CD4-positive, alpha-beta memory T cell (primary cell): Measurements from ENCODE around the gene KLRB1. TPM values are rescaled to one million over a fixed set of nuclear protein-coding genes. Genes with fewer than 3 reads are reported as not detected.

ENCODE experiments used
- CTCF ChIA-PET: fragments of 350-600 bp; sonication (Branson Sonifier 250); formaldehyde crosslinking; loops from one replicate; lab custom pipeline; 2021; ENCODE audit warnings: inconsistent platforms; ENCODE audit not compliant: partially characterized antibody; lab: Charles Lee
- POLR2A ChIA-PET: fragments of 350-600 bp; sonication (Branson Sonifier 250); formaldehyde crosslinking; loops from one replicate; lab custom pipeline; 2021; ENCODE audit not compliant: partially characterized antibody; lab: Charles Lee
- DNase-seq, 5 donors: peaks; one replicate each; pipeline versions ENCODE4 v3.0.0 to v3.0.0-alpha.2; 2020 to 2022; ENCODE audit warnings: mixed read lengths in 1 of 5
- H3K27ac ChIP-seq: one replicate; pipeline ENCODE4 v1.7.0; 2013; ENCODE audit warnings: low read depth, low read length
- H3K27me3 ChIP-seq: 2 replicates; pipeline ENCODE4 v1.7.0; 2013; ENCODE audit warnings: mild to moderate bottlenecking, low read length, moderate library complexity; ENCODE audit not compliant: insufficient read depth
- H3K36me3 ChIP-seq: 2 replicates; pipeline ENCODE4 v1.7.0; 2013; ENCODE audit warnings: mild to moderate bottlenecking, low read length, moderate library complexity; ENCODE audit not compliant: insufficient read depth
- H3K4me1 ChIP-seq: 2 replicates; pipeline ENCODE4 v1.7.0; 2013; ENCODE audit warnings: mild to moderate bottlenecking, low read length, moderate library complexity; ENCODE audit not compliant: insufficient read depth
- H3K4me3 ChIP-seq, 2 donors: one replicate each; pipeline ENCODE4 v1.7.0; 2013; ENCODE audit warnings: low read length in 2 of 2, mild to moderate bottlenecking in 1 of 2
- H3K9me3 ChIP-seq, 2 donors: one replicate each; pipeline ENCODE4 v1.7.0; 2013; ENCODE audit warnings: low read length in 2 of 2, control low read depth in 1 of 2; ENCODE audit not compliant: control insufficient read depth in 1 of 2
- H3K27ac Mint-ChIP-seq, 7 donors: one replicate each; pipeline ENCODE4 v1.8.0; 2020 to 2021; ENCODE audit warnings: mixed read lengths in 7 of 7, mild to moderate bottlenecking in 6 of 7, inconsistent platforms in 3 of 7, moderate library complexity in 3 of 7
- H3K27me3 Mint-ChIP-seq, 2 donors: one replicate each; pipeline ENCODE4 v1.8.0; 2020 to 2021; ENCODE audit warnings: mixed read lengths in 2 of 2
- H3K36me3 Mint-ChIP-seq, 2 donors: one replicate each; pipeline ENCODE4 v1.8.0; 2020 to 2021; ENCODE audit warnings: mixed read lengths in 2 of 2, inconsistent platforms in 1 of 2, mild to moderate bottlenecking in 1 of 2
- H3K4me1 Mint-ChIP-seq, 4 donors: one replicate each; pipeline ENCODE4 v1.8.0; 2020 to 2021; ENCODE audit warnings: mixed read lengths in 4 of 4, mild to moderate bottlenecking in 1 of 4
- H3K4me3 Mint-ChIP-seq, 8 donors: one replicate each; pipeline ENCODE4 v1.8.0; 2020 to 2021; ENCODE audit warnings: mixed read lengths in 8 of 8, mild to moderate bottlenecking in 7 of 8, moderate library complexity in 6 of 8, inconsistent platforms in 3 of 8
- H3K9me3 Mint-ChIP-seq, 8 donors: one replicate each; pipeline ENCODE4 v1.8.0; 2020 to 2021; ENCODE audit warnings: mixed read lengths in 8 of 8, mild to moderate bottlenecking in 5 of 8, inconsistent platforms in 3 of 8, moderate library complexity in 1 of 8
- intact Hi-C: fragments of 100-400 bp; cut with micrococcal nuclease; formaldehyde crosslinking; loops from one replicate; pipeline ENCODE4 v1.15.1; 2023
- polyA plus RNA-seq, 2 donors: library from polyadenylated mRNA; unstranded; fragments of 300-500 nt; fragmentation: Illumina TruSeq; gene quantifications; one replicate each; pipeline ENCODE4 v1.2.3, GENCODE V29; 2021
- total RNA-seq, 2 experiments: library from RNA; stranded (reverse); gene quantifications; one replicate each; pipeline ENCODE4 v1.2.3, GENCODE V29; 2021

Gene KLRB1
- total and polyA plus RNA-seq, 4 experiments from 2014 or later: 62.2 to 196 (median 98.0) TPM

DNA sequence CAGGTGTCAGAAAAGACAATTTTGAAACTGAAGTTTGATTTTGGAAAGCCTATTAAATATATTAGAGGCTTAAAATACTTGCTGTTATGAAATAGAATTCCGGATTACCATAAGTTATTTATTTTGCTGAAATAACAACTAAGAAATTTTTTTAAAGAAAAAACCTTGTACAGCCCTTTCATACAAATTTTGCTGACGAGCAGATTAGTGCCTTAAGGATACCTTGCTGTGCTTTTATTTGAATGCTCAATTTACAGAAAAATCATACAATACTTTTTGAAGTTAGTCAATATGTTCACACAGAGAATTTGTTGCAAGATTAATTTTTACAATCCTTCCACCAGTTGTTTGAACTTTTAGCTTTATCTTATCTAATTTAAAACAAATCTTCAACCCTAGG is 32.3 kb upstream of the KLRB1 start:
- Histone ChIP-seq H3K4me1 (peaks cover 58% of the 10 kb centered on the region), H3K9me3 (no peaks in the 10 kb centered on the region), H3K27me3 (no peaks in the 10 kb centered on the region), H3K27ac (no peak overlapping the region), H3K36me3 (no peaks in the 10 kb centered on the region), H3K4me3 (no peak overlapping the region)
- intact Hi-C loops: no loop called here
- POLR2A ChIA-PET: interaction anchor here (0.9 to 10.3 kb wide), 4 partner anchors 9 to 68 kb away, joined by 3 to 120 read pairs (median 51); partner anchors contain the start of gene CLEC2D
- no peak overlapping the region for H3K27ac Mint-ChIP-seq
- H3K4me3 Mint-ChIP-seq: no peak overlapping the region
- peaks cover 3 to 9% of the 10 kb centered on the region in 2 donors for H3K36me3 Mint-ChIP-seq
- no peak for DNase-seq
- CTCF ChIA-PET: interaction anchor here (2.4 to 12.5 kb wide), 2 partner anchors 68 to 103 kb away, joined by 8 to 234 read pairs; no protein-coding TSS in a partner anchor
- peaks cover 48 to 70% (median 58%) of the 10 kb centered on the region in 4 donors for H3K4me1 Mint-ChIP-seq
- no peaks in the 10 kb centered on the region for H3K27me3 Mint-ChIP-seq
- peaks cover 0 to 14% (median 3%) of the 10 kb centered on the region in 8 donors for H3K9me3 Mint-ChIP-seq

DNA sequence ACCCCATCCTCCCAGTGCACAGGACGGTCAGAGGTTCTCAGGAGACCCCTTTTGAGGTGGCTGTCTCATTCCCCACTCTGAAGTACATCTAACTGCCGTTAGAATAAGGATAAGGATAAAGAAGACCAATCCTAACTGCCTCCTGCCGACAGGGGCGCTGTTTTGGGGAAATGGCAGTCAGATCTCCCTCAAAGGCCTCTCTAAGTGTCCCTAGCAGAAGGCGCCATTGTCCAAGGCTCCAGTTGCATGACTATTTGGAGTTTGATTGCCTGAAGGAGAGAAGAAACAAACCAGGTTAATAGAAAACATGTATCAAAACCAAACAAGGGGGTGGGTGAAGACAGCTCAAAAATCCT is 29.1 kb upstream of the KLRB1 start:
- no peaks in the 10 kb centered on the region for H3K27me3 ChIP-seq
- H3K27ac ChIP-seq: no peak overlapping the region
- ChIA-PET CTCF (interaction anchor here (0.9 to 12.5 kb wide), 5 partner anchors 29 to 162 kb away, joined by 3 to 234 read pairs (median 39); no protein-coding TSS in a partner anchor), POLR2A (interaction anchor here (1.4 to 10.3 kb wide), 6 partner anchors 12 to 105 kb away, joined by 3 to 120 read pairs (median 24); partner anchors contain the start of gene CLEC2D)
- Mint-ChIP-seq H3K27ac (peak overlapping the region in 5 of 7 donors; percentile 4 to 76 (median 31)), H3K9me3 (peaks cover 0 to 3% (median 2%) of the 10 kb centered on the region in 8 donors), H3K36me3 (peaks cover 6% of the 10 kb centered on the region in 2 donors), H3K4me1 (peaks cover 47 to 77% (median 63%) of the 10 kb centered on the region in 4 donors), H3K27me3 (no peaks in the 10 kb centered on the region), H3K4me3 (no peak overlapping the region)
- peaks cover 71% of the 10 kb centered on the region for H3K4me1 ChIP-seq
- H3K9me3 ChIP-seq: no peaks in the 10 kb centered on the region
- intact Hi-C loops: no loop called here
- no peaks in the 10 kb centered on the region for H3K36me3 ChIP-seq
- no peak overlapping the region for H3K4me3 ChIP-seq
- no peak for DNase-seq

DNA sequence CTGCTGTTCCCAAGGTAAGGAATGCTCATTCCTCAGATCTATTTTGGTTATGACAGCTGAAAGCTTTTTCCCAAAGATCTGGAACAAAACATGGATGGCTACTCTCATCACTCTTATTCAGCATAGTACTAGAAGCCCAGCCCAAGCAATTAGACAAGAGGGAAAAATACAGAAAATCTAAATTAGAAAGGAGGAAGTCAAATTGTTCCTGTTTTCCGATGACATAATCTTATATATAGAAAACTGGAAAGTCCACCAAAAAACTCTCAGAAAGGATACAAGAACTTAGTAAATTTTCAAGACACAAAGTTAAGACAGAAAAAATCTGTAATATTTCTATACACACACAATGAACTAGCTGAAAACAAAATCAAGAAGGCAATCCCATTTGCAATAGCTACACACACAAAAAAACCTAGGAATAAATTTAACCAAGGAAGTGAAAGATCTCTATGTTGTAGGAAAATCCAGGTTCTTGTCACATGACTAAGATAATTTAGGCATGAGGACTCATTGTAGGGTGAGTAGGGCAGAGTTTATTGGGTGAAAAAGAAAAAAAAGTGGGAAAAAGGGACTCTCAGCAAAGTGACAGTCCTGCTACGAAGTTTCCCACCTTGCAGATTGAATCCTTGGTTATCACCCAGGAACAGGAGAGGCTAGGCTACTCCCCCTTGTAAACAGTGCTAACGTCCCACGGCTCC is 28.6 kb upstream of the KLRB1 start:
- Histone ChIP-seq H3K4me3 (no peak overlapping the region), H3K27me3 (no peaks in the 10 kb centered on the region), H3K36me3 (no peaks in the 10 kb centered on the region), H3K9me3 (no peaks in the 10 kb centered on the region), H3K27ac (no peak overlapping the region), H3K4me1 (peaks cover 71% of the 10 kb centered on the region)
- intact Hi-C loops: no loop called here
- Mint-ChIP-seq H3K27ac (peak overlapping the region; percentile 66 to 94 (median 88)), H3K4me3 (peak overlapping the region in 3 of 8 donors; percentile 0 to 45 (median 2)), H3K36me3 (peaks cover 6% of the 10 kb centered on the region in 2 donors), H3K9me3 (peaks cover 0 to 4% (median under 1%) of the 10 kb centered on the region in 8 donors), H3K27me3 (no peaks in the 10 kb centered on the region), H3K4me1 (peaks cover 48 to 78% (median 67%) of the 10 kb centered on the region in 4 donors)
- DNase-seq: no peak
- ChIA-PET POLR2A (interaction anchor here (1.0 to 10.3 kb wide), 10 partner anchors 13 to 106 kb away, joined by 3 to 120 read pairs (median 6); no protein-coding TSS in a partner anchor), CTCF (interaction anchor here (0.9 to 12.5 kb wide), 10 partner anchors 11 to 307 kb away, joined by 3 to 234 read pairs (median 15); no protein-coding TSS in a partner anchor)

DNA sequence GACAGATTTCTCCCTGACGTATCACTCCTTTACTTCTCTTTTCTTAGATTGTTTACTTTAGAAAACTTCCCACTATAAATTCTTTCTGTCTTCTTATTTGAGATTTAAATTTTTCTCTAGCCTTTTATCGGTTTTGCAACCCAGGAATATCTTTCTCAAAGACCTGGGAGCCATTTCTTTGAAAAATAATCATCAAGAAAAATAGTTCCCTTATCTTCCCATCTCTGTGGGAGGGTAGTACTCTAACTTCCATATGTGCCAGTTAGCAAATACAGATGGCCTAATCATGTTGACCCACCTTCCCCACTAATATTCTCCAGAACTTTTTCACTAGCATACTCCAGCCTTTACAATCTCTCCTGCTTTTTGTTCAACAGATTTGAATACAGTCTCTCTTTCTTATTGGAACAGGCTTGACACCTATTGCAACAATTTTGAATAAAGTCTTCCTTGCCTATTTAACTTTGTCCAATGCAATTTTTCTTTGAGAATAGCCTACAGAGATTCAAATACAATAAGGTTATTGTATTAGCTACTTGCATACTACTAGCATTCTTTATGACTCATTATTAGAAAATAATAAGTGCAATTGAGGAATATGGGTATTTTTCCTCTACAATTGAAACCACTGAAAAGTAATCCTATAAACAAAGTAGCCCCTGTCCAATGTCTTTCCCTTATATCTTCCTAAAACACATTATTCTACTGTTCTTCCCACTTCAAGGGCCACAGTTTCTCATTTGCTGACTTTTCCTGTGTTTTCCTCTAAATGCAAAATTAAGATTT is 27.4 kb upstream of the KLRB1 start:
- H3K36me3 Mint-ChIP-seq: peaks cover 4 to 11% of the 10 kb centered on the region in 2 donors
- no peak overlapping the region for H3K4me3 ChIP-seq

DNA sequence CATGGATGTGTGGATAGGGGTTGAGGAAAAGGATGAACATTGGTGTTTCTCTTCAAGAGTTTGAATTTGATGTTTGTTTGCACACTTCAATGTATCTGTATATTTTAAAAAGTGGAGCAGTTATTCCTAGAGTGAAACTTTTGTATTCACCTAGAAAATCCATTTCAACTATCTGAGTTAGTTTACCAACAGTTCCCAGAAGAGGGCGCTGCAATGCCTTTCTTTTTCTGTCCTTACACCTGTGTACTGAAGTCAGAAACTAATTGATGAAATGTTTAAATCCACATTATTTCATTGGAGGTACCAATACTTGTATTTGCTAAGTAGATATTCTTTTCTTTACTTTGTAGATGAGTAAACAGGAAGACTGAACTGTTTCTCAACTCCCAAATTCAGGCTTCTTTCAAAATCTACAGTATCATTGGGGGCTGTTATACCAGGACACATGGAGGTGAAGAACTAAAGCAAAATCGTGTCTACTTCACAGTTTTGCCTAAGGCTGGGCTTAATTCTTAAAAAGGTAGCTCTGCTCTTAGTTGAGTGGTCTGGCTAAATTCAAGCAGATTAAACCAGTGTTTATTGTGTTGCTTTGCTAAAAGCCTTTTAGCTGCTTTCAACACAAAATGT is 26.6 kb upstream of the KLRB1 start:
- POLR2A ChIA-PET: interaction anchor here (0.8 to 10.3 kb wide), 13 partner anchors 15 to 163 kb away, joined by 3 to 120 read pairs (median 4); no protein-coding TSS in a partner anchor
- DNase-seq: peak; percentile 76 to 77 (median 77)
- no peaks in the 10 kb centered on the region for H3K27me3 Mint-ChIP-seq
- peak overlapping the region; percentile 22 to 97 (median 91) for H3K27ac Mint-ChIP-seq
- Histone ChIP-seq H3K27ac (no peak overlapping the region), H3K9me3 (no peaks in the 10 kb centered on the region), H3K36me3 (no peaks in the 10 kb centered on the region), H3K4me1 (peaks cover 70% of the 10 kb centered on the region), H3K4me3 (no peak overlapping the region), H3K27me3 (no peaks in the 10 kb centered on the region)
- H3K4me1 Mint-ChIP-seq: peaks cover 47 to 92% (median 73%) of the 10 kb centered on the region in 4 donors
- H3K36me3 Mint-ChIP-seq: peaks cover 4 to 15% of the 10 kb centered on the region in 2 donors
- intact Hi-C loops: loop anchor here (1.0 to 5.0 kb wide), 6 partner anchors 13 to 302 kb away; no protein-coding TSS in a partner anchor
- peaks cover 0 to 7% (median 0%) of the 10 kb centered on the region in 8 donors for H3K9me3 Mint-ChIP-seq
- H3K4me3 Mint-ChIP-seq: peak overlapping the region in 6 of 8 donors; percentile 51 to 80 (median 61)
- CTCF ChIA-PET: interaction anchor here (0.7 to 12.5 kb wide), 28 partner anchors 9 to 166 kb away, joined by 3 to 234 read pairs (median 5); partner anchors contain the start of genes CD69 and CLEC2D

More for the DNA sequence above, 27.4 kb upstream of the KLRB1 start:
- Mint-ChIP-seq H3K4me3 (peak overlapping the region in 6 of 8 donors; percentile 1 to 74 (median 14)), H3K27ac (peak overlapping the region in 6 of 7 donors; percentile 5 to 94 (median 88)), H3K9me3 (peaks cover 0 to 7% (median 0%) of the 10 kb centered on the region in 8 donors), H3K4me1 (peaks cover 48 to 89% (median 72%) of the 10 kb centered on the region in 4 donors), H3K27me3 (no peaks in the 10 kb centered on the region)
- H3K9me3 ChIP-seq: no peaks in the 10 kb centered on the region
- intact Hi-C loops: loop anchor here (1.0 to 5.0 kb wide), 6 partner anchors 12 to 303 kb away; no protein-coding TSS in a partner anchor
- H3K36me3 ChIP-seq: no peaks in the 10 kb centered on the region
- DNase-seq: no peak
- ChIA-PET CTCF (interaction anchor here (0.7 to 12.5 kb wide), 23 partner anchors 10 to 306 kb away, joined by 3 to 234 read pairs (median 5); partner anchors contain the start of gene CD69), POLR2A (interaction anchor here (0.9 to 10.3 kb wide), 15 partner anchors 14 to 163 kb away, joined by 3 to 120 read pairs (median 3); partner anchors contain the start of gene CLEC2D)
- H3K27ac ChIP-seq: no peak overlapping the region
- H3K4me1 ChIP-seq: peaks cover 71% of the 10 kb centered on the region
- no peaks in the 10 kb centered on the region for H3K27me3 ChIP-seq

DNA sequence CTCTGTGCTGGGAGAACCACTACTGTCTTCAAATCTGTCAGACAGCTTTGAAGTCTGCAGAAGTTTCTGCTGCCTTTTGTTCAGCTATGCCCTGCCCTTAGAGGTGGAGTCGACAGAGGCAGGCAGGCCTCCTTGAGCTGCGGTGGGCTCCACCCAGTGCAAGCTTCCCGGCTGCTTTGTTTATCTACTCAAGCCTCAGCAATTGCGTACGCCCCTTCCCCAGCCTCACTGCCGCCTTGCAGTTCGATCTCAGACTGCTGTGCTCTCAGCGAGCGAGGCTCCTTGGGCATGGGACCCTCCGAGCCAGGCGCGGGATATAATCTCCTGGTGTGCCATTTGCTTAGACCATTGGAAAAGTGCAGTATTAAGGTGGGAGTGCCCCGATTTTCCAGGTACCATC is 25.1 kb upstream of the KLRB1 start:
- CTCF ChIA-PET: interaction anchor here (0.7 to 12.5 kb wide), 16 partner anchors 8 to 166 kb away, joined by 3 to 234 read pairs (median 6); partner anchors contain the start of gene CLEC2D

More for the DNA sequence above, 25.1 kb upstream of the KLRB1 start:
- peak overlapping the region in 2 of 8 donors; percentile 27 to 29 for H3K4me3 Mint-ChIP-seq
- intact Hi-C loops: loop anchor here (5.0 kb wide), 1 partner anchor 300 kb away; no protein-coding TSS in a partner anchor
- POLR2A ChIA-PET: interaction anchor here (1.2 to 10.3 kb wide), 10 partner anchors 16 to 128 kb away, joined by 3 to 120 read pairs (median 6); partner anchors contain the start of gene CD69
- Histone ChIP-seq H3K27me3 (no peaks in the 10 kb centered on the region), H3K9me3 (no peaks in the 10 kb centered on the region), H3K36me3 (no peaks in the 10 kb centered on the region), H3K4me1 (peaks cover 54% of the 10 kb centered on the region), H3K27ac (no peak overlapping the region), H3K4me3 (no peak overlapping the region)
- H3K27ac Mint-ChIP-seq: peak overlapping the region in 2 of 7 donors; percentile 48 to 64
- peak in 2 of 5 donors; percentile 19 to 43 for DNase-seq
- H3K4me1 Mint-ChIP-seq: peaks cover 39 to 86% (median 62%) of the 10 kb centered on the region in 4 donors
- peaks cover 6 to 15% of the 10 kb centered on the region in 2 donors for H3K36me3 Mint-ChIP-seq
- peaks cover 0 to 7% (median 0%) of the 10 kb centered on the region in 8 donors for H3K9me3 Mint-ChIP-seq
- no peaks in the 10 kb centered on the region for H3K27me3 Mint-ChIP-seq
